Natural killer cell (primary cell): ENCODE data around the gene EHD1. TPM values are rescaled to one million over a fixed set of nuclear protein-coding genes. Genes with fewer than 3 reads are reported as not detected.

Source experiments
- ATAC-seq, 3 donors: fragments of 150-1000 bp in 2 of 3; fragments of 200-7000 bp in 1 of 3; cut with Tn5 transposase; 1 replicate in 1 of 3; 2 replicates in 2 of 3; pipeline ENCODE4 v1.10.0; 2021; ENCODE audit warnings: mild to moderate bottlenecking in 2 of 3, moderate library complexity in 2 of 3
- DNase-seq, 2 donors: peaks; one replicate each; pipeline versions ENCODE4 v3.0.0 to v3.0.0-alpha.2; 2013 to 2021; ENCODE audit warnings: mixed read lengths in 1 of 2
- H3K27ac ChIP-seq: one replicate; pipeline ENCODE4 v1.5.1; 2013; ENCODE audit warnings: mild to moderate bottlenecking, low read length
- H3K27me3 ChIP-seq: one replicate; pipeline ENCODE4 v1.6.1; 2013; ENCODE audit warnings: low read length; ENCODE audit not compliant: control insufficient read depth, insufficient read depth
- H3K36me3 ChIP-seq: one replicate; pipeline ENCODE4 v1.6.1; 2013; ENCODE audit warnings: low read length; ENCODE audit not compliant: control insufficient read depth, insufficient read depth
- H3K4me1 ChIP-seq: one replicate; pipeline ENCODE4 v1.6.1; 2013; ENCODE audit warnings: low read length; ENCODE audit not compliant: control insufficient read depth, insufficient read depth
- H3K4me3 ChIP-seq: one replicate; pipeline ENCODE4 v1.5.1; 2013; ENCODE audit warnings: low read length
- H3K9me3 ChIP-seq: one replicate; pipeline ENCODE4 v1.6.1; 2013; ENCODE audit warnings: low read length; ENCODE audit not compliant: control insufficient read depth, insufficient read depth
- H3K27ac Mint-ChIP-seq, 2 donors: one replicate each; pipeline ENCODE4 v1.8.0; 2022; ENCODE audit warnings: mild to moderate bottlenecking in 2 of 2, mixed read lengths in 2 of 2, moderate library complexity in 1 of 2
- H3K27me3 Mint-ChIP-seq, 2 donors: one replicate each; pipeline ENCODE4 v1.8.0; 2022; ENCODE audit warnings: low read depth in 2 of 2, mixed read lengths in 2 of 2
- H3K36me3 Mint-ChIP-seq: one replicate; pipeline ENCODE4 v1.8.0; 2022; ENCODE audit warnings: mixed read lengths
- H3K4me1 Mint-ChIP-seq, 2 donors: one replicate each; pipeline ENCODE4 v1.8.0; 2022; ENCODE audit warnings: mixed read lengths in 2 of 2
- H3K4me3 Mint-ChIP-seq: one replicate; pipeline ENCODE4 v1.8.0; 2022; ENCODE audit warnings: mild to moderate bottlenecking, moderate library complexity, mixed read lengths
- H3K9me3 Mint-ChIP-seq, 2 donors: one replicate each; pipeline ENCODE4 v1.8.0; 2022; ENCODE audit warnings: mixed read lengths in 2 of 2
- WGBS: methylation state at CpG from one replicate; pipeline ENCODE4 v1.1.7; 2013; ENCODE audit warnings: missing lambda C conversion rate; ENCODE audit not compliant: insufficient coverage; 5-methylcytosine and 5-hydroxymethylcytosine counted together
- intact Hi-C: fragments of 100-400 bp; cut with micrococcal nuclease; formaldehyde crosslinking; loops from one replicate; pipeline ENCODE4 v1.14.2; 2022
- total RNA-seq, 4 donors: library from RNA; stranded (reverse); fragments of 120-200 nt in 1 of 4; gene quantifications; one replicate each; pipeline versions ENCODE4 v1.2.3 to v1.2.4, GENCODE V29; 2013 to 2022
- TF ChIP-seq, protein P1 (sequence below): fragments of 200-600 bp; IDR thresholded peaks from one replicate; pipeline ENCODE4 v1.8.0; 2022; ENCODE audit warnings: antibody characterized with exemption

EHD1 gene
- total RNA-seq, 3 donors from 2014 or later (not counting 1 experiment from before 2014, with no cell fraction given) = 218 to 246 (median 225) TPM

DNA sequence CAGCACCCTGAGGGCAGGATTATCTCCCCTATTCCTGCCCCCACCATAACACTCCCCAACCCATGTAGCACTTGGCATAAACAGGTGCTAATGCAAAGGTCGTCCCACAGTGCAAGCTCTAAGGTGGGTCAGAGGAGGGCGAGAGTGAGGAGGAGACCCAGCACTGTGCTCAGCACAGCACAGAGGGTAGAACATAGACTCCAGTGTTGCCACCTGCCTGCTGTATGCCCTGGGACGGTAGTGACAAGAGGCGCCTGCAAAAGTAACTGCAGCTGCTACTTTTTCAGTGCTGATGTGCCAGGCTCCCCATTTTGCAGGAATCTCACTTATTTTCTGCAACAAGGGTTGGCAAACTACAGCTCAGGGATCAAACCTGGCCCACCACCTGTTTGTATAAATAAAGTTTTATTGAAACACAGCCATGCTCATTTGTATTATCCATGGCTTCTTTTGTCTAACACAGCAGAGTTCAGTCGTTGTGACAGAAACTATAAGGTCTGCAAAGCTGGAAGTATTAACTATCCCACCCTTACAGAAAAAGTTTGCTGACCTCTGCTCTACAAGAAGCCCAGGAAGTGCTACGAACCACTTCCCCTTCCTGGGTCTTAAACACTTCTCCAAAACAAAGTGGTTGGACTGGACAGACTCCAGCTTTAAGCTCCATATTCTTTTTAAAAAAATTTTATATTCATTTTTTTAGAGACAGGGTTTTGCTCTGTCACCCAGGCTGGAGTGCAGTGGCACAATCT is 17.0 kb downstream of the EHD1 start:
- ATAC-seq (no peak), DNase-seq (peak in 1 of 2 donors; percentile 61)
- peaks cover 99% of the 10 kb centered on the region for H3K4me1 ChIP-seq
- Mint-ChIP-seq H3K27me3 (no peaks in the 10 kb centered on the region), H3K9me3 (no peaks in the 10 kb centered on the region), H3K4me3 (peak overlapping the region; percentile 88), H3K4me1 (peaks cover 55 to 86% of the 10 kb centered on the region in 2 donors), H3K27ac (peak overlapping the region; percentile 95 to 96), H3K36me3 (no peaks in the 10 kb centered on the region)
- intact Hi-C loops = no loop called here
- H3K27me3 ChIP-seq = no peaks in the 10 kb centered on the region
- peak overlapping the region; percentile 91 for H3K27ac ChIP-seq
- H3K9me3 ChIP-seq = no peaks in the 10 kb centered on the region
- TF ChIP-seq, protein P1, sequence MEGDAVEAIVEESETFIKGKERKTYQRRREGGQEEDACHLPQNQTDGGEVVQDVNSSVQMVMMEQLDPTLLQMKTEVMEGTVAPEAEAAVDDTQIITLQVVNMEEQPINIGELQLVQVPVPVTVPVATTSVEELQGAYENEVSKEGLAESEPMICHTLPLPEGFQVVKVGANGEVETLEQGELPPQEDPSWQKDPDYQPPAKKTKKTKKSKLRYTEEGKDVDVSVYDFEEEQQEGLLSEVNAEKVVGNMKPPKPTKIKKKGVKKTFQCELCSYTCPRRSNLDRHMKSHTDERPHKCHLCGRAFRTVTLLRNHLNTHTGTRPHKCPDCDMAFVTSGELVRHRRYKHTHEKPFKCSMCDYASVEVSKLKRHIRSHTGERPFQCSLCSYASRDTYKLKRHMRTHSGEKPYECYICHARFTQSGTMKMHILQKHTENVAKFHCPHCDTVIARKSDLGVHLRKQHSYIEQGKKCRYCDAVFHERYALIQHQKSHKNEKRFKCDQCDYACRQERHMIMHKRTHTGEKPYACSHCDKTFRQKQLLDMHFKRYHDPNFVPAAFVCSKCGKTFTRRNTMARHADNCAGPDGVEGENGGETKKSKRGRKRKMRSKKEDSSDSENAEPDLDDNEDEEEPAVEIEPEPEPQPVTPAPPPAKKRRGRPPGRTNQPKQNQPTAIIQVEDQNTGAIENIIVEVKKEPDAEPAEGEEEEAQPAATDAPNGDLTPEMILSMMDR = no peak
- WGBS = 31% methylated on average over 6 of the region's 6 CpGs
- no peak overlapping the region for H3K4me3 ChIP-seq
- peaks cover 21% of the 10 kb centered on the region for H3K36me3 ChIP-seq

DNA sequence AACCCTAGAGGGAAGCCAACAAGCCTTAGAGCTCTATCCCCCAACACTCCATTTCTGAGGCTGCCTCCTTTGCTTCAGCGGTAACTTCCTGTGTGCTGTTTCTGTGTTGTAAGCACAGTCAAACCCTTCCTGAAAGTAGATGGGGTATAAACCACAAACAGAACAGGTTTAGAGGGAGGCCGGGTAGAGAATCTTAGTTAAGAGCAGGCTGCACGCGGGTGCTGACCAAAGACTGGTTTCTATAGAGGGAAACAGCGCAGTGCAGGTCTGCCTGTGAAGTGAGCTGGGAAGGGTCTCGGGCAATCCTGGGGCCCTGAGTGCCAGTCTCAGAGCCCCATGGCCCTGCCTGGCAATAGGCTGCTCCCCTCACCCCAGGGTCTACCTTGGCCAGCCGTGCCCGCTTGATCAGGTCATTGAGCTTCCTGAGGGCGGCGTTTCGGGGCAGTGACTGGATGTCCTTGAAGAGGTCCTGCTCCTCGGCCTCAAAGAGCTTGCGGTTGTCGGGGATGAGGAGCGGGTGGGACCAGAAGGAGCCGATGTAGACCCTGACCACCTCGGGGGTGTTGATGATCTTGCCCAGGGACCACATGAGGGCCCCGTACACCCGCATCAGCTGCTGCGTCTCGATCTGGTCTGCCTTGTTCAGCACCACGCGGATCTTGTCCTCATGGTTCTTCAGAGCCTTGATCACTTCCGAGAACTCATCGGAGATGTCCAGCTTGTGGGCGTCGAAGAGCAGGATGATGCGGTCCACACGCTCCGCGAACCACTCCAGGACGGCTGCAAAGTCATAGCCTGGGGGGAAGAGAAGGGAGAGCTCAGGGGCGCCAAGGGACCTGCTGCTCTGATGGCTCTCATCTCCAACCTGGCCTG is 18.6 kb downstream of the EHD1 start:
- peak; percentile 43 to 74 (median 68) for ATAC-seq
- H3K4me1 ChIP-seq = peaks cover 100% of the 10 kb centered on the region

DNA sequence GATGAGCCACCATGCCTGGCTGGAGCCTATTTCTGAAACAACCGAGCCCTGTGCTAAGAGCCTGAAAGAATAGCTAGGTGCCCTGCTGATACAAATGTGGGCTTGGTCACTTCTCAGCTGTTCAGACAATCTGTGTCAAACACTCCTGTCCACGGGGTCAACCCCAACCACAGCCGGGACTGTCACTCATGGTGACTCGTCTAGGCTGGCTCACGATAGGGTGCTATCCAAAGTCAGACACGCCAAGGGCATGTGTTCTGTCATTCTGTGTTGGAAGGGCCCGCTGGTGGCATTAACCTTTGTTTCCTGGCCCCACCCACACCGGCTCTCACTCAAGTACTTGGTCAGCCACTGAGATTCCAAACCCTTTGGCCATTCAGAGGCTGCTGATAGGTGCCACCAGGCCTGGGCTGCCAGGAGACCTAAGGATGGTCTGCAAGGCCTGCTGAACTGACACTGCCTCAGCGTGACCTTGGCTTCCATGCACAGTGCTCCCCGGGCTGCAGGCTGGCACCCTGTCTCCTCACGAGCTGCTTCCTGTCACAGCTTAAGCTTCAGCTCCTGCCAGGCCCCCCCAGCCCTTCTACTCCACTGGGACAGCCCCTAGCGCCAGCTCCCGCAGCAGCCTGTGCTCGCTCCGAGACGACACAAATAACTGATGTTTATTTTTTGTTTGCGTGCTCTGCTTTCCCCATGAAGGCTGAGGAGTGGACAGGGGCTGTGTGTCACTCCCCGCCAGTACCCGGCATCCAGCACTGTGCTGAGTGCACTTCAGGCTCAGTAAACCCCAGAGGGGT is 19.8 kb downstream of the EHD1 start:
- intact Hi-C loops = loop anchor here (1.0 kb wide), 2 partner anchors 7 to 22 kb away; no protein-coding TSS in a partner anchor
- TF ChIP-seq, protein P1 = no peak
- Histone ChIP-seq H3K27ac (peak overlapping the region; percentile 94), H3K27me3 (no peaks in the 10 kb centered on the region), H3K4me1 (peaks cover 100% of the 10 kb centered on the region), H3K4me3 (no peak overlapping the region), H3K9me3 (no peaks in the 10 kb centered on the region), H3K36me3 (peaks cover 41% of the 10 kb centered on the region)
- Mint-ChIP-seq H3K4me3 (peak overlapping the region; percentile 88), H3K9me3 (no peaks in the 10 kb centered on the region), H3K27ac (peak overlapping the region; percentile 95 to 96), H3K4me1 (peaks cover 56 to 82% of the 10 kb centered on the region in 2 donors), H3K36me3 (no peaks in the 10 kb centered on the region), H3K27me3 (no peaks in the 10 kb centered on the region)
- 8% methylated on average over 19 of the region's 19 CpGs for WGBS
- ATAC-seq (peak; percentile 49 to 77 (median 65)), DNase-seq (peak; percentile 57 to 87)

More for the DNA sequence above, 18.6 kb downstream of the EHD1 start:
- DNase-seq = peak in 1 of 2 donors; percentile 88
- intact Hi-C loops = loop anchor here (1.0 kb wide), 2 partner anchors 8 to 21 kb away; no protein-coding TSS in a partner anchor
- Mint-ChIP-seq H3K4me3 (peak overlapping the region; percentile 88), H3K9me3 (no peaks in the 10 kb centered on the region), H3K27me3 (no peaks in the 10 kb centered on the region), H3K36me3 (no peaks in the 10 kb centered on the region), H3K27ac (peak overlapping the region; percentile 95 to 96), H3K4me1 (peaks cover 55 to 86% of the 10 kb centered on the region in 2 donors)
- Histone ChIP-seq H3K27me3 (no peaks in the 10 kb centered on the region), H3K9me3 (no peaks in the 10 kb centered on the region), H3K36me3 (peaks cover 30% of the 10 kb centered on the region), H3K4me3 (peak overlapping the region; percentile 23), H3K27ac (peak overlapping the region; percentile 94)
- 33% methylated on average over 33 of the region's 33 CpGs for WGBS
- TF ChIP-seq, protein P1 = no peak
